H9 (cell line): ENCODE measurements around the gene PTPN13. TPM values are rescaled to one million over a fixed set of nuclear protein-coding genes. Genes with fewer than 3 reads are reported as not detected.

Experiments
- DNase-seq: peaks from one replicate; pipeline ENCODE4 v3.0.0-alpha.2; 2017
- H2AFZ ChIP-seq: one replicate; pipeline ENCODE4 v1.6.1; 2013; ENCODE audit warnings: mild to moderate bottlenecking, low read length, control low read depth, moderate library complexity
- H2AK5ac ChIP-seq: 2 replicates; pipeline ENCODE4 v1.6.1; 2013; ENCODE audit warnings: low read length, control low read depth, mixed read lengths; ENCODE audit not compliant: insufficient read length
- H2BK120ac ChIP-seq: one replicate; pipeline ENCODE4 v1.6.1; 2013; ENCODE audit warnings: low read depth, mild to moderate bottlenecking, low read length, control low read depth, inconsistent platforms; ENCODE audit not compliant: poor library complexity, severe bottlenecking
- H2BK12ac ChIP-seq: 2 replicates; pipeline ENCODE4 v1.6.1; 2013; ENCODE audit warnings: low read length, control low read depth, mixed read lengths, low read depth; ENCODE audit not compliant: insufficient read length
- H2BK15ac ChIP-seq: 2 replicates; pipeline ENCODE4 v1.6.1; 2013; ENCODE audit warnings: low read depth, low read length, control low read depth
- H2BK20ac ChIP-seq: one replicate; pipeline ENCODE4 v1.6.1; 2013; ENCODE audit warnings: low read depth, mild to moderate bottlenecking, low read length, control low read depth, inconsistent platforms; ENCODE audit not compliant: poor library complexity, severe bottlenecking
- H2BK5ac ChIP-seq: 2 replicates; pipeline ENCODE4 v1.6.1; 2013; ENCODE audit warnings: low read length, control low read depth, mixed read lengths; ENCODE audit not compliant: insufficient read length
- H3K14ac ChIP-seq: 2 replicates; pipeline ENCODE4 v1.6.1; 2013; ENCODE audit warnings: low read length, control low read depth; ENCODE audit not compliant: insufficient read depth
- H3K18ac ChIP-seq: 2 replicates; pipeline ENCODE4 v1.6.1; 2013; ENCODE audit warnings: low read depth, mild to moderate bottlenecking, mixed read lengths, low read length, control low read depth; ENCODE audit not compliant: insufficient read length
- H3K23ac ChIP-seq: 2 replicates; pipeline ENCODE4 v1.6.1; 2013; ENCODE audit warnings: low read length, control low read depth, mixed read lengths, low read depth; ENCODE audit not compliant: insufficient read length
- H3K23me2 ChIP-seq: 2 replicates; pipeline ENCODE4 v1.6.1; 2013; ENCODE audit warnings: low read depth, mild to moderate bottlenecking, mixed read lengths, low read length, control low read depth; ENCODE audit not compliant: insufficient read length, poor library complexity, severe bottlenecking
- H3K27ac ChIP-seq: 2 replicates; pipeline ENCODE4 v1.5.1; 2013; ENCODE audit warnings: low read length, control low read depth, mixed read lengths, low read depth; ENCODE audit not compliant: insufficient read length
- H3K27me3 ChIP-seq: 2 replicates; pipeline ENCODE4 v1.6.1; 2013; ENCODE audit warnings: low read length, control low read depth, inconsistent platforms; ENCODE audit not compliant: insufficient read depth
- H3K4ac ChIP-seq: 2 replicates; pipeline ENCODE4 v1.6.1; 2013; ENCODE audit warnings: low read depth, mild to moderate bottlenecking, control low read depth, inconsistent platforms, low read length, moderate library complexity
- H3K4me1 ChIP-seq: 2 replicates; pipeline ENCODE4 v1.6.1; 2013; ENCODE audit warnings: low read length, control low read depth, inconsistent platforms; ENCODE audit not compliant: insufficient read depth
- H3K4me2 ChIP-seq: 2 replicates; pipeline ENCODE4 v1.6.1; 2013; ENCODE audit warnings: low read length, control low read depth, mixed read lengths; ENCODE audit not compliant: insufficient read length, insufficient read depth
- H3K56ac ChIP-seq: 2 replicates; pipeline ENCODE4 v1.6.1; 2013; ENCODE audit warnings: low read depth, mild to moderate bottlenecking, mixed read lengths, low read length, control low read depth; ENCODE audit not compliant: insufficient read length
- H3K79me1 ChIP-seq: 2 replicates; pipeline ENCODE4 v1.6.1; 2013; ENCODE audit warnings: low read depth, mild to moderate bottlenecking, moderate library complexity, low read length, control low read depth, inconsistent platforms; ENCODE audit not compliant: insufficient read depth, poor library complexity, severe bottlenecking
- H3K79me2 ChIP-seq: 2 replicates; pipeline ENCODE4 v1.6.1; 2013; ENCODE audit warnings: low read length, control low read depth, inconsistent platforms; ENCODE audit not compliant: insufficient read depth
- H3K9ac ChIP-seq: 2 replicates; pipeline ENCODE4 v1.6.1; 2013; ENCODE audit warnings: low read length, control low read depth, mixed read lengths; ENCODE audit not compliant: insufficient read length; ENCODE audit errors: extremely low read depth
- H3K9me3 ChIP-seq: one replicate; pipeline ENCODE4 v1.6.1; 2013; ENCODE audit warnings: low read depth, low read length, inconsistent platforms; ENCODE audit not compliant: control insufficient read depth
- H3T11ph ChIP-seq: one replicate; pipeline ENCODE4 v1.6.1; 2013; ENCODE audit warnings: mild to moderate bottlenecking, low read length, control low read depth, inconsistent platforms
- H4K20me1 ChIP-seq: one replicate; pipeline ENCODE4 v1.6.1; 2013; ENCODE audit not compliant: control insufficient read depth, insufficient read length, insufficient read depth
- H4K5ac ChIP-seq: 2 replicates; pipeline ENCODE4 v1.6.1; 2013; ENCODE audit warnings: low read depth, mild to moderate bottlenecking, mixed read lengths, low read length, control low read depth; ENCODE audit not compliant: insufficient read length
- H4K8ac ChIP-seq: replicated peaks from 2 replicates; pipeline ENCODE4 v1.6.1; 2013; ENCODE audit warnings: low read length, control low read depth, mixed read lengths, low read depth; ENCODE audit not compliant: insufficient read length
- H4K91ac ChIP-seq: 2 replicates; pipeline ENCODE4 v1.6.1; 2013; ENCODE audit warnings: low read depth, mild to moderate bottlenecking, moderate library complexity, mixed read lengths, low read length, control low read depth; ENCODE audit not compliant: insufficient read length
- H3K27ac Mint-ChIP-seq, 3 experiments: 2 replicates in 2 of 3; 3 replicates in 1 of 3; pipeline ENCODE4 v1.8.0; 2020 to 2021; ENCODE audit warnings: mixed read lengths in 3 of 3, mild to moderate bottlenecking in 1 of 3, moderate library complexity in 1 of 3
- H3K27me3 Mint-ChIP-seq: 2 replicates; pipeline ENCODE4 v1.8.0; 2021; ENCODE audit warnings: low read depth, mild to moderate bottlenecking, moderate library complexity, mixed read lengths
- H3K36me3 Mint-ChIP-seq, 3 experiments: 2 replicates in 2 of 3; 3 replicates in 1 of 3; pipeline ENCODE4 v1.8.0; 2020 to 2021; ENCODE audit warnings: low read depth in 3 of 3, mixed read lengths in 3 of 3; ENCODE audit not compliant: insufficient read depth in 1 of 3
- H3K4me1 Mint-ChIP-seq, 2 experiments: 2 replicates each; pipeline ENCODE4 v1.8.0; 2020; ENCODE audit warnings: mixed read lengths in 2 of 2
- H3K4me3 Mint-ChIP-seq, 2 experiments: 2 replicates in 1 of 2; 3 replicates in 1 of 2; pipeline ENCODE4 v1.8.0; 2020 to 2021; ENCODE audit warnings: mild to moderate bottlenecking in 2 of 2, mixed read lengths in 2 of 2, moderate library complexity in 1 of 2
- H3K9me3 Mint-ChIP-seq, 2 experiments: 2 replicates in 1 of 2; 3 replicates in 1 of 2; pipeline ENCODE4 v1.8.0; 2020; ENCODE audit warnings: mild to moderate bottlenecking in 2 of 2, mixed read lengths in 2 of 2, moderate library complexity in 1 of 2
- CTCF ChIP-seq: fragments of 200-600 bp; sonication (generic); conservative IDR thresholded peaks from 3 replicates; pipeline ENCODE4 v1.8.0; 2021; ENCODE audit warnings: antibody characterized with exemption, mild to moderate bottlenecking
- WGBS: extraction: QIAGEN DNeasy Blood & Tissue Kit; methylation state at CpG from one replicate; pipeline ENCODE4 v1.1.7; 2013; ENCODE audit warnings: missing lambda C conversion rate, low lambda C conversion rate, mixed read lengths; ENCODE audit not compliant: insufficient read length; ENCODE audit errors: extremely low coverage; 5-methylcytosine and 5-hydroxymethylcytosine counted together
- total RNA-seq: library from RNA; stranded (reverse); gene quantifications from 2 replicates; pipeline ENCODE4 v1.2.1, GENCODE V29; 2021

The PTPN13 gene
- total RNA-seq, 1 experiment from 2014 or later, result 34.9 TPM

GRCh38 chr4:86582410-86582809, 11.7 kb upstream of the PTPN13 start:
- Histone ChIP-seq H3K14ac (no peak overlapping the region), H2AFZ (no peak overlapping the region), H3K27ac (no peak overlapping the region), H3K23me2 (no peaks in the 10 kb centered on the region), H3K18ac (no peak overlapping the region), H3K56ac (no peak overlapping the region), H3K4me2 (no peak overlapping the region), H2AK5ac (no peak overlapping the region), H2BK5ac (no peak overlapping the region), H3K79me2 (no peaks in the 10 kb centered on the region), H4K91ac (no peak overlapping the region), H2BK15ac (no peak overlapping the region), H2BK120ac (no peak overlapping the region), H3K23ac (no peak overlapping the region), H4K8ac (no peak overlapping the region), H2BK20ac (no peak overlapping the region), H4K5ac (no peak overlapping the region), H3K4ac (no peak overlapping the region), H4K20me1 (no peaks in the 10 kb centered on the region), H3T11ph (no peak overlapping the region), H3K79me1 (no peaks in the 10 kb centered on the region), H3K27me3 (no peaks in the 10 kb centered on the region), H3K9me3 (no peaks in the 10 kb centered on the region), H3K4me1 (no peaks in the 10 kb centered on the region; the same call in 1 of the 2 replicates), H2BK12ac (no peak overlapping the region), H3K9ac (no peak overlapping the region)
- no peak for DNase-seq
- TF ChIP-seq CTCF, result no peak
- Mint-ChIP-seq H3K9me3 (no peaks in the 10 kb centered on the region), H3K4me3 (no peak overlapping the region), H3K27me3 (no peaks in the 10 kb centered on the region), H3K27ac (no peak overlapping the region), H3K36me3 (no peaks in the 10 kb centered on the region), H3K4me1 (peaks cover 11% of the 10 kb centered on the region in 2 experiments)
- no CpG with 5 or more reads among the region's 2 CpGs for WGBS
